ENCODE measurements around the gene MX1.

The MX1 gene

DNA sequence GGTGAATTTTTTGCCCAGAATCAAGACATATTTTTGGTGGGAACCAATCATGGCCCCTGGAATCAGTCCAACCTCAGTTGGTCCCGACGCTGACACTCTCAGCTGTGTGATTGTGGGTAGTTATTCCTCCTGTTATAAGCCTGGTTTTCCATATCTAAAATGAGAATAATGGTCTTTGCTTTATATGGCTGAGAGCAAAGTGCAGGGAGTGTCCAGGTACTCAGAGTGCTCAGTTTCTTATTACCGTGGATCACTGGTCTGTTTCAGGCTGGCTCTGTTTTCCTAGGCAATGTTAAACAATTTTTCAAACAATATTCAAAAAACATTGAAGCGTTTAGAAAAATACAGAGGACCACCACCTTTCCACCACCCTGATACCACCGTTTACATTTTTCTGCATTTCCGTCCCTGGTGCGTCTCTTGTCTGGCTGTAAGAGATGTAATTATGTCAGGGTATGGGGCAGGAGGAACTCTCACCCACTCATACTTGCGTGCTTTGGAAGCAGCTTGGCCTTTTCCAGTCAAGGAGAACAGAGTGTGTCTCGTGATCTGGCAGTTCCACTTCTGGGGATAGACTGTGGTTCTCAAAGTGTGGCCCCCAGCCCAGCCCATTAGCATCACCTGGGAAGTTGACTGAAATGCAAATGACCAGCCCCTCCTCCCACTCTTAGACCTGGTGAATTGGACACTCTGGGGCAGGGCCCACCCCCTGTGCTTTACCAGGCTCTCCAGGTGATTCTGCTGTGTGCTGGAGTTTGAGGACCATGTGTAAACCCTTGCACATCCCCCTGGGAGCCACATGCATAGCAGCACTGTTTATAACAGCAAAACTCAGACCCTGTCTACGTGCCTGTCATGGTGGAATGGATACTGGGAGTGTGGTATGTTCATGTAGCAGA lies 6.8 kb downstream of the MX1 start:
- no peak for DNase-seq

DNA sequence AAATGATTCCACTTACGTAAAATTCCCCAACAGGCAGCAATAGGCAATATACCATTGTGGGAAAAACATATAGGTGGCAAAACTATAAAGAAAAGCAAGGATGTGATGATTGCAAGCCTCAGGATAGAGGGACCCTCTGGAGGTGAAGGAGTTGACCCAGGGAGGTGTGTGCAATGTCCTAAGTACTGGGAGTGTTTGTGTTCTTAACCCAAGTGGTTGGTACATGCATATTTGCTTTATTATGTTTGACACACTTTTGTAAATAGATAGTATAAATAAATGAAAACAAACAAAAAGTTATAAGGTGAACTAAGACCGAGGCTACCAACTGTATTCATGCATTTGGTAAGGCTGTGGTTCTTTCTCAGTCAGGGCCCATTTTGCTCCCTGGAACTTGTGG lies 7.5 kb downstream of the MX1 start:
- no peak for DNase-seq

DNA sequence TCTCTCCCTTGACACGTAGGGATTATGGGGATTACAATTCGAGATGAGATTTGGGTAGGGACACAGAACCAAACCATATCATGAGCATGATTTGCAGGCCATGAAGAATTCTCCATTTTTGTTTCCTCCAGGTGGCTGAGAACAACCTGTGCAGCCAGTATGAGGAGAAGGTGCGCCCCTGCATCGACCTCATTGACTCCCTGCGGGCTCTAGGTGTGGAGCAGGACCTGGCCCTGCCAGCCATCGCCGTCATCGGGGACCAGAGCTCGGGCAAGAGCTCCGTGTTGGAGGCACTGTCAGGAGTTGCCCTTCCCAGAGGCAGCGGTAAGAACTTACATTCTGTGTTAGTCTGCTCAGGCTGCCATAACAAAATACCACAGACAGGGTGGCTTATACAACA lies 9.7 kb downstream of the MX1 start:
- DNase-seq, result no peak

DNA sequence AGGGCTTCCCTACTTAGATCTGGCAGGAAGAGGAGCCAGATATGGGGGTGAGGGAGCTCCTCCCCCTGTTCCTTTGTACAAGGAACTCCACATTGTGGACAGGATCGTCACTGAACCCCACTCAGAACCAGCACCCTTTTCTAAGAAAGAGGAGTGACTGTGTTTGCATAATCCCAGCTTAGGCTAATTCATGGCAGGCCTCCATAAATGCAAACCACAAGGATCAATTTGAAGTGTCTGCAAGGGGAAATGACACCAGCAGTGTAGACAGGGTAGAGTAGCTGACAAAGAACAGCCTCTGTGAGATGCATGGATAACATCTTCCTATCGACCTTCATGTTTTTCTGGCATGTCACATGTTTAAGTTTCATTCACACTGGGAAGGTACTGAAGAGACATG lies 11.7 kb downstream of the MX1 start:
- no peak for DNase-seq

DNA sequence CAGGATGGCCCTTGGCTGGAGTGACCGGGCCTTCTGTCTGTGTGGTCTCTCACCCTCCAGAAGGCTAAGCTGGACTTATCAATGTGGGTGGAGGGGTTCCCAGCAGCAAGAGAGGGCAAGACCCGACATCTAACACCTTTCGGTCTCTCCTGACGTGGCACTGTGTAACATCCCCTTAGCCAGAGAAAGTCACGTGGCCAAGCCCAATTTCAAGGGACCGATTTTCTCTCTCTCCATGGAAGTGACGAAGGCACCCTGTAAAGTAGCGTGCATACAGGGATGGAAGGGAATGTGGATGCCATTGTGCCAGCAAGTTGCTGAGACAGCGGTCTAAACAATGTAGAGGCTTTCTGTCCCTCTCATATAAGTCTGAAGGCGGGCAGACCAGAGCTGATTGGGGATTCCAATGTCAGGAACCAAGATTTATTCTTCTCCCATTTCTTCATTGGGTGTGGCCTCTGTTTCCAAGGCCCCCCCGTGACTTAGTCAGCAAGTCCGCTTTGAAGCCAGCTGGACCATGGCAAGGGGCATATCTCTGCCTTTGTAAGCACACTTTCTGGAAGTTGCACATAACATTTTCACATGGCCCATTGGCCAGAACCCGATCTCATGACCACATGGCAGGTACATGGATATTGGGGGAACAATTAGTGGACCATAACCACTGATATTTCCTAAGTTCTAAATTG lies 12.5 kb downstream of the MX1 start:
- DNase-seq, result no peak

DNA sequence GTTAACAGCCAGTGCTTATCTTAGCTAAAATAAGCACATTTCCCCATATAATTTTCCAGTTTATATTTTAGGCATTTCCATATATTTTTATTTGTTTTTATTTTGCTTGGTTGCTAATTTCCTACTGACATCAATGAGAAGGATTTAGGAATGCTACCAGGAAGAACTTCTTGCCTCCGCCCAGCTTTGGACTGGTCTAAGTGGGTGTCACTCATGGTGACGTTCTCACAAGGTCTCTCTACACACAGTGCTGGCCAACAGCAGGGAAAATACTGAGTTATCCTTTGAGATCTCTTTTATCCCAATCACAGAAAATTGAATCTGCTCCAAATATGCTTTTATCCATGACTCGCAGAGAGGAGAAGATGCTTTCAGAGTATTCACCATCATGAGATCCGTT lies 13.2 kb downstream of the MX1 start:
- no peak for DNase-seq

DNA sequence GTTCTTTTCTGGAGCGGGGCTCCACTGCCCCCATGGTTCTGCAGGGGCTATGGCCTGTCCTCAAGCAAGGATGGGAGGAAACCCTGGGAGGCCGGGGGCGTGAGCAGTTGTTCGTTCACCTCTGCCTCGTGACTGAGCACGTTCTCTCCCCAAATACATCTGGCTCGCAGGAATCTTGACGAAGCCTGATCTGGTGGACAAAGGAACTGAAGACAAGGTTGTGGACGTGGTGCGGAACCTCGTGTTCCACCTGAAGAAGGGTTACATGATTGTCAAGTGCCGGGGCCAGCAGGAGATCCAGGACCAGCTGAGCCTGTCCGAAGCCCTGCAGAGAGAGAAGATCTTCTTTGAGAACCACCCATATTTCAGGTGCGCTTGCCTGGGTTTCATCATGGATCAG lies 15.5 kb downstream of the MX1 start:
- DNase-seq, result no peak

DNA sequence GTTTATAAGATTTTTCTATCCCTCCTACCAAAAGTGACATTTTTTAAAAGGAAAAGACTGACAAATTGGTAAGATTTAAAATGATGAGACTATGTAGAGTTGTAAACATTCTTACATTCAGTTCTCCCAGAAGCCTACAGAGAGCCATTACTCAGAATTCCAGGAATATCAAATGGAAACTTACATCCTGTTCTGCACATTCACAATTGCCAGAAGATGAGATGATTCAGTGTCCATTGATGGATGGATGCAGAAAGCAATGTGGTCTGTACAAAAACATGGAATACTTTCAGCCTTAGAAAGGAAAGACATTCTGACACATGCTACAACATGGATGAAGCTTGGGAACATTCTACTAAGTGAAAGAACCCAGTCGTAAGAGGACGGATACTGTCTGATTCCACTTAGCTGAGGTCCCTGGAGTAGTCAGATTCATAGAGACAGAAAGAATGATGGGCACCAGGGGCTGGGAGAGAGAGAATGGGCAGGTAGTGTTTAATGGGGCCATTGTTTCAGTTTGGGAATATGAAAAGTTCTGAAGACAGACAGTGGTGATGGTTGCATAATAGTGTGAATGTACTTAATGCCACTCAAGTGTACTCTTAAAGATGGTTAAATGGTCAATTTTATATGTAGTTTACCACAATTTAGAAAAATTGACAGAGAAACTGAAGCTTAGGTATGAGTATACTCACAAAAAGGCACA lies 16.6 kb downstream of the MX1 start:
- no peak for DNase-seq

DNA sequence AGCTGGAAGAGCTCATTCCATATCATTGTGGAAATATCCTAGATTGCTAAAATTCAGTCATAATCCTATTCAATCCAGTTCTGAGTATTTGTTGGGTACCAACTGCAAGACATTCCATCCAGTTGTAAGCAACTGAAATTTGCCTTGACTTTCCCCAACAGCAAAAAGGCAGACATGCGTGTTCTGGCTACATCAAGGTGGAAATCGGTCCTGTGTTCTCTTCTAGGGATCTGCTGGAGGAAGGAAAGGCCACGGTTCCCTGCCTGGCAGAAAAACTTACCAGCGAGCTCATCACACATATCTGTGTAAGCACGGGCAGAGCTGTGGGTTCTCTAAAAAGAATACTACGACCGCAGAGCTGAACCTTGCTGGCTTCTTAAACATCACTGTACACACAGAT lies 17.5 kb downstream of the MX1 start:
- no peak for DNase-seq

DNA sequence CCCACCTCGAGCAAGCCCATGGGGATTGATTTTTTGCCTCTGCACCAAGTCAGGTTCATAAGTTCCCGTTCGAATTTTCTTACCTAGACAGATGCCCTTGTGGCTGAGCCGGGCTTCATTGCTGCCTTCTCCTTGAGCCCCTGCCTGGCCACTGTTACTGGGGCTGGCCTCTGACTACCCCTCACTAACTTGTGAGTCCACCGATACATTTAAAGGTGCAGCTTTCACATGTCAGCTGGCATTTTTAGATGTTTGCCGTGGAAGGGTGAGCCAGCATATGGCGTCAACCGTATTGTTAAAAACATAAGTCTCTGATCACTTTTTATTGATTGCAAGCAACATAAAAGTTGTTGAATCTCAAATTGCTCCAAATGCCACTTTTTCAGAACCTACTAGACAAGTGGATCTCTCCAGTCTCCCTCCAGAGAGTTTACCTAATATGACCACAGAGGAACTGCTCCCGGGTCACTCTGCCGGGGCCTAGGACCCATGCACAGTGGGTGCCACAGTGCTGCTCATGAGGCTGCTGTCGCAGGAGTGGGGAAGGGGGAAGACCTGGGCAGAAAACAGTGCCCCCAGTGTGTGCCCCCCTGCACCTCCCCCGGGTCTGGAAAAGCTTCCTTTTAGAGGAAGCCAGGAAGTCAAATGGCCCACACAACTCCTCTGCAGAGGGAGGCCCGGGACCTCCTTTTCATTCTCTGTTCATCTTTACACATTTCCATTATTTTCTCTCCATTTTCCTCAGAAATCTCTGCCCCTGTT lies 18.8 kb downstream of the MX1 start:
- no peak for DNase-seq

DNA sequence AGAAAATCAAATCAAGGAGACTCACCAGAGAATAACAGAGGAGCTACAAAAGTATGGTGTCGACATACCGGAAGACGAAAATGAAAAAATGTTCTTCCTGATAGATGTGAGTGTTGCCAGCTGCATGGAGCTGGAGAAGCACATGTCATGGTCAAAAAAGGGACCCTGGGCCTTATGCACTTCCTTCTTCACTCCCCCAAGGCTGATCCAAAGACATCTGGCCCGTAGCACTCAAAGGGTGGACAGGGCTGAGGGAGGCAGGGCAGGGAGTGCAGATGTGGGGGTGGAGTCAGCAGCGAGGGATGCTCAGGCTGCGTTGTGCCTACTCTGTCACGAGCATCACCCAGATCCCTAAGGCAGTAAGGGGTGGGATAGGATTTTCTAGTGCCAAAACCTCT lies 19.4 kb downstream of the MX1 start:
- DNase-seq, result no peak

DNA sequence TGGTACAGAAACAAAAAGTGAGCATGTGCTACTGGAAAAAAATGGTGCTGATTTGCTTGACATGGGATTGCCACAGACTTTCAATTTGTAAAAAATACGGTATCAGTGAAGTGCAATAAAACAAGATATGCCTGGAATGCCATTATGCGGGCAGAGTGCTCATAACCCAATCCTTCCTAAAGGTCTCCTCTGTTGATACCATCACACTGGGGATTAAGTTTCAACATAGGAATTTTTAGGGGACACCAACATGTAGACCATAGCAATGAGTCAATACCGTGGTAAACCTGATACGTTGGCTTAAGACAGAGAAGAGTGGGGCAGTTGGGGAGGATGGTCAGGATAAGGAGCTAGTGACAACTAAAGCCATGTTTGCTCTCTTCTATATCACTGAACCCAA lies 20.5 kb downstream of the MX1 start:
- no peak for DNase-seq

DNA sequence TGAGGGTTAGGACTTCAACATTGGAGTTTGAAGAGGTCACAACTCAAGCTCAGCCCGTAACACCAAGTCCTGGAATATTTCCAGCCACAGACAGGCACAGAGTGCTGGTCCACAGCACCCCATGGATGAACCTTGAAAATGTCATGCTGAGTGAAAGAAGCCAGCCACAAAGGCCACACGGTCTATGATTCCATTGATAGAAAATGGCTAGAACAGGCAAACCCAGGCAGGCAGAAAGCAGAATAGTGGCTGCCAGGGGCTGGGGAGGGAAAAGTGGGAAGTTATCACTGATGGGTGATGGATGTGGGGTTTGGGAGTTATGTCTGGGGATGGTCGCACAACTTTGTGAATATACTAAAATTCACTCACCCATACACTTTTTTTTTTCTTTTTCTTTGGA lies 21.3 kb downstream of the MX1 start:
- no peak for DNase-seq

DNA sequence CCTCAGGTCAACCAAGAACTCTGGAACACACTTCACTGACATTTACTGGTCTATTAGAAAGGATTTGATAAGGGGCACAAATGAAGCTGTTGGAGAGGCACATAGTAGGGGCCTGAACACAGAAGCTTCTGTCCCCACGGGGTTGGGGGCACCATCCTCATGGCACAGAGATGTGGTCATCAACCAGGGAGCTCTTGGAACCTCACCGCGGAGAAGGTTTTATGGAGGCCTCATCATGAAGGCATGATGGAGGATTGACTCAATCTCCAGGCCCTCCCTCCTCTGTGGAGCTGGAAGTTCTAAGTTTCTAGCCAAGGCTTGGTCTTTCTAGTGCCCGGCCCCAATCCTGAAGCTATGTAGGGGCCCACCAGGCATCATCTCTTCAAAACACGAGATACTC lies 23.6 kb downstream of the MX1 start:
- no peak for DNase-seq

DNA sequence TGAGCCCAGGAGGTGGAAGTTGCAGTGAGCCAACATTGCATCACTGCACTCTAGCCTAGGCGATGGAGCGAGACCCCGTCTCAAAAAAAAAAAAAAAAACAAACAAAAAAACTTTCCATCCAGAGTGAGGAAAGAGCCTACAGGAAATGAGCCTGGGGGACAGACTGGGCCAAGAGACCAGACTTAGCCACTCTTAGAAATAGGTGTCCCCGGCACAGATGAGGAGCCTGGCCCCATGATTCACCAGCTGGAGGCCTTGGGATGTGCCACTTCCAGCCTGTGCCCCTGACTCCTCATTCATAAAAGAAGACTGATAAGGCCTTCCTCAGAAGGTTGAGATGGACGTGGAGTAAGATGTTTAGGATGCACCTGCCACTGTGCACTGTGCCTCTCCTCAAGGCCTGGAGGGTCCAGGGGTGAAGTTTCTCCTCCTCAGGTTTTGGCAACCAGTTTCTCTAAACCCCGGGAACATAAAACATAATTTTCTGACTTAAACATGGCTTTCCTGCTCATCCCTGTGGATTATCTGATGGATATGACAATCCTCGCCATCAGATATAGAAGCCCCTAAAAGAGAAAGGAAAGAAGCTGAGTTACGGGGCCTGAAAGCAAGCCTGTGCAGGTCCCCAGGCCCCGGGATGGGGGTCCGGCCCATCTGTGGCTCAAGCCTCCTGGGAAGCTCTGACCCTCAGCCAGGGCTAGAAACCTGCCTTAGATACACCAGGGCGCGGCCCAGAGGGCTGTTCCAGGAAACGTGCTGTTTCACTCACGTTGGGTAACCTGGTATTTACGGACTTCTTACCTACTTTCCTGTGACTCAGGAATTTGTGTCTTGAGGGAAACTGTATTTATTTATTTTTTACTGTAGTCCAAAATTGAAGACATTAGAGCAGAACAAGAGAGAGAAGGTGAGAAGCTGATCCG lies 26.0 kb downstream of the MX1 start:
- no peak for DNase-seq

DNA sequence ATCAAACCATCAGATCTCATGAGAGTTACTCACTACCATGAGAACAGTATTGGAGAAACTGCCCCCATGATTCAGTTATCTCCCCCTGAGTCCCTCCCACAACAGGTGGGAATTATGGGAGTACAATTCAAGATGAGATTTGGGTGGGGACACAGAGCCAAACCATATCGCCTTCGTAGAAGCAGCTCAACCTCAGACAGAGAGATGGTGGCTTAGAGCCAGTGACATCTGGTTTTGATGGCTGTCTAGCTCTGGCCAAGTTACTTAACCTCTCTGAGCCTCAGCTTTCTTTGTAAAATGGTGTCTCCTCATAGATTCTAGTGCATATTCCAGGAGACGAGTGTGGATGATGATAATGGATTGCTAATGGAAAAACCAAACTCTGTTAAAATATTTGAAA lies 27.2 kb downstream of the MX1 start:
- DNase-seq, result no peak

DNA sequence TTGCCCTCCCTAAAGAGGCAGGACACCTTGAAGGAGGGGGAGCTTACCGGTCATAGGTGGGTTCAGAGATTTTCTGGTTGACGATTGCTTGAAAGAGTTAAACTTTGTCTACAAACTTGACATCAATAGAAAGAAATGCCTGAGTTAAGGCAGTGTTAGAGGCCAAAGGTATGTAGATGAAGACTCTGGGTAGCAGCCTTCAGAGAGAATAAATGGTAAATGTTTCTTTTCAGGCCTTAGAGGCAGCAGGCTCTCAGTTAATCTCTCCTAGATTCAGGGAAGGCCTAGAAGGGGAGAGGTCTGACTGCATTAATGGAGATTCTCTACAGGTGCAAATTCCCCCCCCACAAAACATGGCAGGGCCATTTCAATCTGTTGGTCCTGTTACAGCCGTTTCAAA lies 27.7 kb downstream of the MX1 start:
- DNase-seq, result no peak

DNA sequence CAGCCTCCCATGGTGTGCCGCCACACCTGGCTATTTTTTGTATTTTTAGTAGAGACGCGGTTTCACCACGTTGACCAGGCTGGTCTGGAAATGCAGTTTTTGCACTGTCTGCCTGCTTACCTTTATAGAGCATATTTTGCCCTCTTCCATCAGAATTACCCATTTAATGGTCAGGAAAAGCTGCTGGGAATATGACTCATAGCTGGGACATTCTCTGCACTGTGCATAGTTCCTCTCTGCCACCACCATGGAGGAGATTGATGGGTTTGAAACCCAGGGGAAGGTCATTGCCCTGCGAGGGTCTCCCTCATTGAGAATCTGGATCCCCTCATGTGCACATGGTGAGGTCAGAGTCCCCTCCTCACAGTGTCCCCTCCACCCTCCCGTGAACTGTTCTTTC lies 32.1 kb downstream of the MX1 start:
- DNase-seq, result no peak

DNA sequence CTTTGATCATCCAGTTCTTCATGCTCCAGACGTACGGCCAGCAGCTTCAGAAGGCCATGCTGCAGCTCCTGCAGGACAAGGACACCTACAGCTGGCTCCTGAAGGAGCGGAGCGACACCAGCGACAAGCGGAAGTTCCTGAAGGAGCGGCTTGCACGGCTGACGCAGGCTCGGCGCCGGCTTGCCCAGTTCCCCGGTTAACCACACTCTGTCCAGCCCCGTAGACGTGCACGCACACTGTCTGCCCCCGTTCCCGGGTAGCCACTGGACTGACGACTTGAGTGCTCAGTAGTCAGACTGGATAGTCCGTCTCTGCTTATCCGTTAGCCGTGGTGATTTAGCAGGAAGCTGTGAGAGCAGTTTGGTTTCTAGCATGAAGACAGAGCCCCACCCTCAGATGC lies 32.5 kb downstream of the MX1 start:
- no peak for DNase-seq

DNA sequence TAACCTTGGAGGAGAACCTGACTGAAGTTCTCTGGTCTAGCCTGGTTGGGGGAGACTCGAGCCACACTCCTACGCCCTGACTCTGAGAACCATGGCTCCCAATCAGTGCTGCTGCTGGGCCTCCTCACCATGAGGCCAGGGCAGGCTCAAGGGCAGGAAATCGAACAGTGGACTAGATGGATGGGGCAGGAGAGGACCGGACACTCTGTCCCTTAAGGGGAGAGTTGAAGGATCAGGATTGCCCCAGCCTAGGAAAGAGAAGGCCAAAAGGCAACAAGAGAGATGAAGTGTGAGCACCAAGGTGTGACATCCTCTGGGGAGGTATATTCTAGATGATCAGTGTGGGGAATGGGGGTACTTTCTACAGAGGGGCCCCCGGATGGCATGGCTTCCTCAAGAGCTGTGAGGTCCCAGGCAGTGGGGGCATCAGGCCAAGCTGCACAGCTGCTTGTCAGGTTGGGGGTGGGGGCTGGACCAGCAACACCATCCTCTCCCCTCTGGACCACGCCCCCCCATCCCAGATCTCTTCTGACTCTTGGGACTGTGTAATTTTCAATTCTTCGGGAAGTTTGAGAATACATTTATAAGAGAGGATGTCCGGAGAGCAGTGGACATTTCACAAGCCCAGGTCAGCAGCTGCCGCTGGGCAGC lies 34.0 kb downstream of the MX1 start:
- DNase-seq, result no peak
